ENCODE measurements around the gene CYP2A7.

DNA sequence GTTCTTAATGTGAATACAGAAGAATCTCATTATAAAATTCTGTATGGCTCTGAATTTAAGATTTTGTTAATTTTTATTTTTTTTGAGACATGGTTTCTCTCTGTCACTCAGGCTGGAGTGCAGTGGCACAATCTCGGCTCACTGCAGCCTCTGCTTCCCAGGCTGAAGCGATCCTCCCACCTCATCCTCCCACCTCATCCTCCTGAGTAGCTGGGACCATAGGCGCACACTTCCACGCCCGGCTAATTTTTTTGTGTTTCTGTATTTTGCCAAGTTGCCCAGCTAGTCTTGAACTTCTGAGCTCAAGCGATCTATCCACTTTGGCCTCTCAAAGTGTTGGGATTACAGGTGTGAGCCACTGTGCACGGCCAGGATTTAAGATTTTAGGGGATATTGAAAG is 14.3 kb downstream of the CYP2A7 start:
- TF ChIP-seq, protein P1, sequence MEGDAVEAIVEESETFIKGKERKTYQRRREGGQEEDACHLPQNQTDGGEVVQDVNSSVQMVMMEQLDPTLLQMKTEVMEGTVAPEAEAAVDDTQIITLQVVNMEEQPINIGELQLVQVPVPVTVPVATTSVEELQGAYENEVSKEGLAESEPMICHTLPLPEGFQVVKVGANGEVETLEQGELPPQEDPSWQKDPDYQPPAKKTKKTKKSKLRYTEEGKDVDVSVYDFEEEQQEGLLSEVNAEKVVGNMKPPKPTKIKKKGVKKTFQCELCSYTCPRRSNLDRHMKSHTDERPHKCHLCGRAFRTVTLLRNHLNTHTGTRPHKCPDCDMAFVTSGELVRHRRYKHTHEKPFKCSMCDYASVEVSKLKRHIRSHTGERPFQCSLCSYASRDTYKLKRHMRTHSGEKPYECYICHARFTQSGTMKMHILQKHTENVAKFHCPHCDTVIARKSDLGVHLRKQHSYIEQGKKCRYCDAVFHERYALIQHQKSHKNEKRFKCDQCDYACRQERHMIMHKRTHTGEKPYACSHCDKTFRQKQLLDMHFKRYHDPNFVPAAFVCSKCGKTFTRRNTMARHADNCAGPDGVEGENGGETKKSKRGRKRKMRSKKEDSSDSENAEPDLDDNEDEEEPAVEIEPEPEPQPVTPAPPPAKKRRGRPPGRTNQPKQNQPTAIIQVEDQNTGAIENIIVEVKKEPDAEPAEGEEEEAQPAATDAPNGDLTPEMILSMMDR (IDR thresholded peaks at IDR 0.05; ENCODE audit: poor library complexity, severe bottlenecking) = no peak
- TF ChIP-seq EZH2 (IDR thresholded peaks at IDR 0.05; ENCODE audit: borderline replicate concordance, insufficient read depth, low read length, poor library complexity, severe bottlenecking) (no peak), POLR2AphosphoS5 (IDR thresholded peaks at IDR 0.05) (no peak), EP300 (conservative IDR thresholded peaks at IDR 0.05; ENCODE audit: poor library complexity, severe bottlenecking) (no peak), TAF1 (IDR thresholded peaks at IDR 0.05; ENCODE audit: low read depth) (no peak), MXI1 (conservative IDR thresholded peaks at IDR 0.05; ENCODE audit: poor library complexity, severe bottlenecking) (no peak)
- TF ChIP-seq, protein P2, sequence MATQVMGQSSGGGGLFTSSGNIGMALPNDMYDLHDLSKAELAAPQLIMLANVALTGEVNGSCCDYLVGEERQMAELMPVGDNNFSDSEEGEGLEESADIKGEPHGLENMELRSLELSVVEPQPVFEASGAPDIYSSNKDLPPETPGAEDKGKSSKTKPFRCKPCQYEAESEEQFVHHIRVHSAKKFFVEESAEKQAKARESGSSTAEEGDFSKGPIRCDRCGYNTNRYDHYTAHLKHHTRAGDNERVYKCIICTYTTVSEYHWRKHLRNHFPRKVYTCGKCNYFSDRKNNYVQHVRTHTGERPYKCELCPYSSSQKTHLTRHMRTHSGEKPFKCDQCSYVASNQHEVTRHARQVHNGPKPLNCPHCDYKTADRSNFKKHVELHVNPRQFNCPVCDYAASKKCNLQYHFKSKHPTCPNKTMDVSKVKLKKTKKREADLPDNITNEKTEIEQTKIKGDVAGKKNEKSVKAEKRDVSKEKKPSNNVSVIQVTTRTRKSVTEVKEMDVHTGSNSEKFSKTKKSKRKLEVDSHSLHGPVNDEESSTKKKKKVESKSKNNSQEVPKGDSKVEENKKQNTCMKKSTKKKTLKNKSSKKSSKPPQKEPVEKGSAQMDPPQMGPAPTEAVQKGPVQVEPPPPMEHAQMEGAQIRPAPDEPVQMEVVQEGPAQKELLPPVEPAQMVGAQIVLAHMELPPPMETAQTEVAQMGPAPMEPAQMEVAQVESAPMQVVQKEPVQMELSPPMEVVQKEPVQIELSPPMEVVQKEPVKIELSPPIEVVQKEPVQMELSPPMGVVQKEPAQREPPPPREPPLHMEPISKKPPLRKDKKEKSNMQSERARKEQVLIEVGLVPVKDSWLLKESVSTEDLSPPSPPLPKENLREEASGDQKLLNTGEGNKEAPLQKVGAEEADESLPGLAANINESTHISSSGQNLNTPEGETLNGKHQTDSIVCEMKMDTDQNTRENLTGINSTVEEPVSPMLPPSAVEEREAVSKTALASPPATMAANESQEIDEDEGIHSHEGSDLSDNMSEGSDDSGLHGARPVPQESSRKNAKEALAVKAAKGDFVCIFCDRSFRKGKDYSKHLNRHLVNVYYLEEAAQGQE (IDR thresholded peaks at IDR 0.05; ENCODE audit: borderline replicate concordance) = no peak

All from neural cell (in vitro differentiated cells).